ENCODE results near the gene FRMPD1.

The FRMPD1 gene

GRCh38 chr9:37788332-37788731 is 137.6 kb downstream of the FRMPD1 start:
- H3K9me3 Mint-ChIP-seq (ENCODE audit: low read depth), result peaks cover 4% of the 10 kb centered on the region
- H3K4me3 Mint-ChIP-seq, result no peak overlapping the region
- peaks cover 9% of the 10 kb centered on the region for H3K4me1 Mint-ChIP-seq (ENCODE audit: low read depth)
- no peak overlapping the region for H3K27ac Mint-ChIP-seq
- H3K36me3 Mint-ChIP-seq, result peaks cover 7% of the 10 kb centered on the region
- H3K27me3 Mint-ChIP-seq, result no peaks in the 10 kb centered on the region

GRCh38 chr9:37790096-37790495 is 139.3 kb downstream of the FRMPD1 start:
- no peaks in the 10 kb centered on the region for H3K27me3 Mint-ChIP-seq
- H3K27ac Mint-ChIP-seq, result no peak overlapping the region
- H3K4me3 Mint-ChIP-seq, result no peak overlapping the region
- peaks cover 5% of the 10 kb centered on the region for H3K4me1 Mint-ChIP-seq (ENCODE audit: low read depth)
- peaks cover 6% of the 10 kb centered on the region for H3K36me3 Mint-ChIP-seq
- peaks cover 4% of the 10 kb centered on the region for H3K9me3 Mint-ChIP-seq (ENCODE audit: low read depth)

GRCh38 chr9:37792122-37792521 is 141.4 kb downstream of the FRMPD1 start:
- Mint-ChIP-seq H3K4me1 (ENCODE audit: low read depth) (no peaks in the 10 kb centered on the region), H3K36me3 (peaks cover 6% of the 10 kb centered on the region), H3K9me3 (ENCODE audit: low read depth) (peaks cover 4% of the 10 kb centered on the region), H3K27me3 (no peaks in the 10 kb centered on the region), H3K27ac (no peak overlapping the region), H3K4me3 (no peak overlapping the region)

DNA sequence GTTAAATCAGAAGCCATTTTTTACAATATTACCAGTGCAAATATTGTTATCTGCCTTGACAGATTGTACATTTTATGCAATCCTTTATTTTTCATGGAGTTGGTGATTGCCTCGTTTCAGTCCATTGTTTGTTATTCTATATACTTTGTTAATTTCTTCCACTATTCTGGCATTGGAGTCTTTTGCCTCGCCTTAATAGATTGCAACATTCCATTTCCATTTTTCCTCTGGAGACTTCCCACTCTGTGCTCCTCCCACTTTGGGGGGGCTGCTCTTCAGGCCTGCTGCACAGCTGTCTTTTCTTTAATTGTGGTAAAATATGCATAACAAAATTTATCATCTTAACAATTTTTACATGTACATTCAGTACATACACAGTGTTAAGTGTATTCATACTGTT is 145.5 kb downstream of the FRMPD1 start:
- Mint-ChIP-seq H3K27ac (no peak overlapping the region), H3K27me3 (no peaks in the 10 kb centered on the region), H3K9me3 (ENCODE audit: low read depth) (peaks cover 2% of the 10 kb centered on the region), H3K4me3 (no peak overlapping the region), H3K36me3 (peaks cover 5% of the 10 kb centered on the region), H3K4me1 (ENCODE audit: low read depth) (peaks cover 12% of the 10 kb centered on the region)
